ENCODE results near the gene NAA80. TPM values are rescaled to one million over a fixed set of nuclear protein-coding genes. Genes with fewer than 3 reads are reported as not detected.

NAA80 gene
- total and polyA plus RNA-seq, 2 of the 13 experiments (the other 11 are each of a cell fraction or from before 2014, with no cell fraction given) = 3.4 to 8.7 TPM

GRCh38 chr3:50272911-50273688 is 26.1 kb downstream of the NAA80 start (continued):
- TF ChIP-seq ZNF513 (CRISPR knock-in tag; conservative IDR thresholded peaks at IDR 0.05) (no peak), ZSCAN20 (CRISPR knock-in tag; IDR thresholded peaks at IDR 0.05; ENCODE audit: borderline replicate concordance) (no peak), RFXAP (CRISPR knock-in tag; IDR thresholded peaks at IDR 0.05; ENCODE audit: borderline replicate concordance) (no peak), MAFK (conservative IDR thresholded peaks at IDR 0.05 in 1 of 2, IDR thresholded peaks at IDR 0.05 in 1 of 2; ENCODE audit: low read length in 2 of 2) (no peak), RNF219 (CRISPR knock-in tag; IDR thresholded peaks at IDR 0.05) (no peak), SP2 (CRISPR knock-in tag; IDR thresholded peaks at IDR 0.05) (no peak), NBN (conservative IDR thresholded peaks at IDR 0.05) (no peak), HNRNPLL (IDR thresholded peaks at IDR 0.05; ENCODE audit: low read depth, low read length, poor library complexity, severe bottlenecking) (peak; percentile 37), HINFP (CRISPR knock-in tag; IDR thresholded peaks at IDR 0.05; ENCODE audit: low read depth) (no peak), ZNF253 (CRISPR knock-in tag; IDR thresholded peaks at IDR 0.05; ENCODE audit: borderline replicate concordance) (no peak), ZBTB7A (CRISPR knock-in tag; IDR thresholded peaks at IDR 0.05) (peak; percentile 72; the same call in 1 of the 2 replicates), SRSF9 (IDR thresholded peaks at IDR 0.05; ENCODE audit: borderline replicate concordance, insufficient read depth, low read depth, low read length, poor library complexity, severe bottlenecking) (no peak), EEA1 (CRISPR knock-in tag; IDR thresholded peaks at IDR 0.05; ENCODE audit: borderline replicate concordance) (no peak), ARNT2 (CRISPR knock-in tag; IDR thresholded peaks at IDR 0.05; ENCODE audit: low read depth) (peak; percentile 78), NAIF1 (CRISPR knock-in tag; IDR thresholded peaks at IDR 0.05; ENCODE audit: borderline replicate concordance) (no peak), FOXP1 (IDR thresholded peaks at IDR 0.05) (no peak), FOXP1 (CRISPR knock-in tag; IDR thresholded peaks at IDR 0.05) (no peak), KDM6A (CRISPR knock-in tag; IDR thresholded peaks at IDR 0.05; ENCODE audit: low read depth) (no peak), TERF1 (CRISPR knock-in tag; IDR thresholded peaks at IDR 0.05) (no peak), HDAC6 (IDR thresholded peaks at IDR 0.05; ENCODE audit: low read depth, low read length) (no peak), HES4 (CRISPR knock-in tag; IDR thresholded peaks at IDR 0.05; ENCODE audit: borderline replicate concordance) (no peak), SNAPC2 (CRISPR knock-in tag; IDR thresholded peaks at IDR 0.05) (no peak)
